ENCODE measurements around the gene WNT5B.
A peak's percentile ranks its signal among the peaks of the same experiment; 100 is the strongest.

Gene WNT5B

DNA sequence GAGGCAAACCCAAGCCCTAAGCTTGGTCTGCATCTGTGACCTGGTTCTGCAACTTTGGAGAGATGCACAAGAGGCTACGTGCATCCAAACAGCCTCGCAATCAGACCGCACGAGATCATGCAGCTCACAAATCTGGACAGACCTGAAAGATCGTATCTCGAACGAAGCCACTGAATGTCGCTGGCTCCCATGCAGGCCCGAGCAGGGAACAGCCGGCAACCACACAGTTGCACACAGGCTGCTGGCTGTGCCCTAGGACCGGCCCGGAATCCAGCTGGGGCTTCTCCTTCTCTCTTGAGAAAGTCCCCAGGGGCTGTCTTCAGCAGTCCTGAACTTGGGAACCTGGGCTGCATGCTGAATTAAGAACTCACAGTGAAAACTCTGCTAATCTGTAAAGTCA, 27.9 kb downstream of the WNT5B start:
- no peak for DNase-seq

DNA sequence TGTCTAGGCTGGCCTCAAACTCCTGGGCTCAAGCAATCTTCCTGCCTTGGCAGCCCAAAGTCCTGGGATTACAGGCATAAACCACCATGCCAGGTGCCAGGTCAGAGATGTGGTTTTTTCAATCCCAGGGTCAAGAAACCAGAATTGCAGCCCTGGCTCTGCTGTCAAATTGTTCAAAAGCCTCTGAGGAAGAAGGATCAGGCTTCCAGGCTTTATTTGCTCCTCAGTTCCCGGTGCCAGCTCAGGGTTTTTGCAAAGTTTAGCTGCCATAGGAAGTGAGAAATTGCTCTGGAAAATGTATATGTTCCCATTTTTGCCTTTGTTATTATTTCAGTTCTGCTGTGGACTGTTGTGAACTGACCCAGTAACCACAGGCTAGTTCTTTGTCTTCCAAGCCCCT, 28.7 kb downstream of the WNT5B start:
- DNase-seq, result no peak

DNA sequence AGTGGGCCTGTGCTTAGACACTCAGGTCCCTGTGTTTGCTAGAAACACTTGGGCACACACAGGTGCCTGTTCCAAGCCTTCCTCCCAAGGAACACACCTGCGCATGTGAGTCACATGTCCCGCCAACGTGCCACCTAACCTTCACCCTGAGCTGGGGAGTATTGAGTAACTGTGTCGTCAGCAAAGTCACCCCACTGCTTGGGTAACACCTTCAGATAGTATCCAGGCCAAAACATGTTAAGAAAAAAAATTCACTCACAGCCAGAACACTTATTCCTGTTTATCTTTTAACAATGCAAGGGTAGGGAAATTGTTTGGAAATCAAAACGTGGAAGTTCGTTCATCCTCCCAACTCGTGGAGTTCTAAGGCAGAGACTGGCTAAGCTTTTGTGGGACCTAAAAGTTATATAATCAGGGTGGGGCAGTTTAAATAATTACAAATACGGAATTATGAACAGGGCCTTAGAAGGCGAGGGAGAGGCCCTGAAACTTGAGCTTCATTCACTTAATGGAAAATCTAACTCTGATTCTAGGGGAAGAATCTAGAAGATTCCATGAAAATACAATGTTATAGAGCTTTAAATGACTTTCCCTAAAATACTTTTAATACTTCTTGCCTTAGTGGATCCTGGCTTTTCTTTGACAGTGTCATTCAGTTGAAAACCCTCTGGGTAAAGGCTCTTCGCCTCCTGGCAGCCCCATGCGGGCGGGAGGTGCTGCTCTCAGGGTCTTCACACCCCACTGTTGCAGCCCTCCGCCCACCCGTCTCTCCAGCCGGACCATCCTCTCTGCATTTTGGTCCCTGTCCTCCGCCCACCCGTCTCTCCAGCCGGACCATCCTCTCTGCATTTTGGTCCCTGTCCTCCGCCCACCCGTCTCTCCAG, 31.5 kb downstream of the WNT5B start:
- DNase-seq, result peak; percentile 50

DNA sequence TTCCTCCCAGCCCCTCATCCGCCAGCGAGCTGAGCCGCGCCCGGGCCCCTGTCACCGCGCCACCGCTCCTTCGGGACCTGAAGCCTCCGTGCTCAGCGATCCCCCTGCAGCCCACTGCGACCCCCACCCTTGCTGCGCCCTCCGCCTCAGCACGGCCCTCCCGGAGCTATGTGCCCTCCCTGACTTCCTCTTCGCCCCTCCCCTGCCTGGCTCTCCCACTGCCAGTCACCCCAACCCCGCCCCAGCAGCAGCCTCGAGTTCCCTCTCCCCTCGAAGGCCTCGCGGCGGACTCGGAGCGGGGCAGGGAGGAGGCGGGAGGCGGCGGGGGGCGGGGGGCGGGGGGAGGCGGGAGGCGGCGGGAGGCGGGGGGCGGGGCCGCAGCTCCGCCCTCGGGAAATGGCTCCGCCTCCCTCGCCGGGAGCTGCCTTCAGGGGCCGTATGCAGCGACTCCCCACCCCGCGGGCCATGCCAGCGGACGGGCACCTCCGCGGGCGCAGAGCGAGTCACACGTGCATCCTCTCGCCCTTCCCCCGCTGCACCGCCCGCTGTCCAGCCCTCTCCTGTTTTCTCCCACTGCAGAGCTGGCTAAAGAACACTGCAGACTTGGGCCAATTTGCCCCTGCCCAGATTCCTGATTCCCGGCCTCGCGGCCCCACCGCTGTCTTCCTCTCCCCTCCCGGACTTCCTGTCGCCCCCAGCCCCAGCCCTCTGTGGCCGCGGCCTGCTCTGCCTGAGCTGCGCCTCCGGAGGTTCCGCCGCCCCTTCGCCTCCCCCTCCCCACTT, 32.7 kb downstream of the WNT5B start:
- DNase-seq, result peak; percentile 66

DNA sequence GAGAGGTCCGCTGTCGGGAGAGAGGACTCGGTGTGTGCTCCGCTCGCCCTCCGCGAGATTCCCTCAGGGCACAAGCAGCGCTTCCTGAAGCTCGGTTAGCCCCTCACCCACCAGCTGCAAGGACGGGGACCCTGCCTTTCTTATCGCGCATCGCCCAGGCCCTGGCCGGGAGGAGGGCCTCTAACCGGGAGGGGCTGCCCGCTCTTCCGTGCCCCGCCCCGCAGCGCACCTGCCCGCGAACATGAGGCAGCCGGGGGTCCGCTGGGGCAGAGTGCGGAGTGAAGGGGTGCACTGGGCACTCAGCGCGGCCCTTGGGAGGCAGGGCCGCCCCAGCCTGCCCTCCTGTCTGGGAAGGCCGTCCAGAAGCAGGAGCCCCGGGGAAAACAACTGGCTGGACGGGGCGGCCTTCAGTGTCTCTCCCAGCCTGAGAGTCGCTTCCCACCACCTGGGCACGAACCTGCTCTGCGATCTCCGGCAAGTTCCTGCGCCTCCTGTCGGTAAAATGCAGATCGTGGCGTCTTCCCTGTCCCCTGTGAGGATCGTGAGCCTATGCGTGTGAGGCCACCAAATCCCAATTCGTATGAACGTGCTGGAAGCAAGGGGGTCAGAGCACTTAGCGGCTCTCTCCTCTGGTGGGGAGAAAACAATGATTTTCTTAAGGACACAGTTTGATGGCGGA, 33.9 kb downstream of the WNT5B start:
- DNase-seq, result no peak

DNA sequence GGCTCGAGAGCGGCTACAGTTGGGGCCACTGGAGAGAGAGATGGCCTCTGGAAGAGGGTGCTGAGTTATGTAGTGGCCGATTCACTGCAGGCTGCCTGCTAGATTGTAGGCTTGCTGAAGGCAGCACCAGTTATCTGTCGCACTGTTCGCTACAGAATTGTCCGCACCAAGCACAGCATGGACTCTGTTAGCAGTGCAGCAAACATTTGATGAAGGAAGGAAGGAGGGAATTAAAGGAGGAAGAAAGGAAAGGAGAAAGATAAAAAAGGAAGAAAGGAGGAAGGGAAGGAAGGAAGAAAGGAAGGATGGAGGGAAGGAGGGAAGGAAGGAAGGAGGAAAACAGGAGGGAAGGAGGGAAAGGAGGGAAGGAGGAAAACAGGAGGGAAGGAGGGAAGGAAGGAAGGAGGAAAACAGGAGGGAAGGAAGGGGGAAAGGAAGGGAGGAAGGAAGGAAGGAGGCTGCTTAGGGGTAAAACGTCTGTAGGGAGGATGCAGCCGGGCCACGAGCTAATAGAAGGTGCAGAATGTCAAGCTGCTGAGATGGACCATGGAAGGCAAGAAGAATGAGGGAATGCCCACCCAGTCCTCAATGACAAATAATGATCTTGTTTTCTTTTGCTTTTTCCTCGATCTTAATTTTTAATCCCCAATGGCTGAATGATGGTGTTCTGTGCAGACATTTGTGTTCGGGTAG, 34.6 kb downstream of the WNT5B start:
- DNase-seq, result no peak

DNA sequence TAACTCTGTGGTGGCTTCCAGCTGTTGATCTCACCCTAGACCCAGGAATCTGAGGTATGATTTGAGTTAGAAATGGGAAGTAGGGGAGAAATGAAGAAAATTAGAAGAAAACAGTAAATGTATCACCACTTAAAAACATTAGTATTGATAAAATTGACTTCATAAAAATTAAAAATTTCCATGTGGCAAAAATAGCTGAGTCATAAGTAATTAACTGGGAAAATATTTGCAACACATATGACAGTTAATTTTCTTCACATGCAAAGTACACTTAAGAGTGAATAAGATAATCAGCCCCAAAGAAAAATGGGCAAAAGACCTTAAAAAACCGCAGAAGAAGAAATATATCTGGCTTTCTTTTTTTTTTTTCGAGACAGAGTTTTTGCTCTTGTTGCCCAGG, 36.3 kb downstream of the WNT5B start:
- no peak for DNase-seq

DNA sequence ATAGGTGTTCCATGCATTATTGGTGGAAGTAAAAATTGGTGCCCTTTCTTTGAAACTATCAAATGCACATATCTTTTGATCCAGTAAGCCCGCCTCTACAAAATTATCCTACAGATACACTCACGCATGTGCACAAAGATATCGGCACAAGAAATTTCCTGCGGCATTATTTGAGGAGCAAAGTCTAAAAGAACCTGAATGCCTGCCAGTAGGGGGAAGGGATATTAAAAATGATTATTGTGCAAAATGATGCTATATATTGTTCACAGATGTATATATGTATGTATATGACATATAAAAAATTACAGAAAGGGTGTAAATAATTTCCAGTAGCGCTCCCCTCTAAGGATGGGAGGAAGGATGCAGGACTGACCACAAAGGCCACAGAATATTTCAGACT, 37.2 kb downstream of the WNT5B start:
- DNase-seq, result no peak

DNA sequence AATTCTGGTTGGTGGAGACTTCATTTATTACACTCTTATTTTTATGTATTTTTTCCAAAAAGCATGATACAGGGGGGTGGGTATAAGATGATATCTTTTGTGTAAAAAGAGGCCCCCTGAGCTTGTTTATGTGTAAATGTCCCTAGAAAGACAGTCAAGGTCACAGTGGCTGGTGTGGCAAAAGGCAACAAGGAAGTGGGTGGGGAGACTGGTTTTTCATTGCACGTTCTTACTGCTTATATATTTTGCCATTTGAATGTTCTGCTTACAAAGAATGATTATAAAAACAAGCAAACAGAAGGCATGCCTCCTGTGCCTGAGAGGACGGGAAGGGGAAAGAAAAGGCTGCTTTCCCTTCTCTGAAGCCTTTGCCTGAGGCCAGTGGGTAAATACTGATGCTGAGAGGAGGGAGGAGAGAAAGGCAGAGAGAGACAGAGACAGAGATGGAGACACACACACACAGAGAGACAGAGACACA, 37.7 kb downstream of the WNT5B start:
- DNase-seq, result no peak

DNA sequence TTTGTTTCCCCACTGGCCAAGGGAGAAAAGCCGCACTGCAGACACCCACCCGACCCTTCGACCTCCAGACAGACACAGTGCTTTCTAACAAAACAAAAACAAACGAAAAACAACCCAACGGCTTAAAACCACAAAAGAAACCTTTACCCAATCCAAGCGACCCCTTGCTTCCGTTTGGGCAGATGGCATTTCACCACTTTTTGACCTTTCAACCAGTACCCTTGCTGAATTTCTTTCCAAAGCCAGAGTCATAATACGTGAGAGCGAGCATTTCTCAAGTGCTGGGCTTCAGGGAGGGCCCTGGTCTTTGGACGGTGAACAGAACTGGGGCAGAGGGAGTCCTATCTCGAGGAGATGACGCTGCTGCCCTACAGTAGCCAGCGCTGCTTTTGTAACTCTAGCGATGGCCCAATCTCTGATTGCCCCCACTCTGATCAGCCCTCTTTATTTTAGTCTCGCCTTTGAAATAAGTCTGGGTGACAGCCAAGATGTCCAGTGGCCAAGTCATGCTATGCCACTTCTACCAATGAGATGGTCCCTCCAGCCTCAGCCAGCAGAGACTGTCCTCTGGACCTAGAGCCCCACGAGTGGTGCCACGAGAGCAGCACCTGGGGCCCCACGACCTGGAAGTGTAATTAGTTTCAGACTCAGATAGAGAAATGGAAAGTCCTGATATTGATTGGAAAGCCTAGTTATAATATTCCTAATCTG, 40.0 kb downstream of the WNT5B start:
- DNase-seq, result no peak

DNA sequence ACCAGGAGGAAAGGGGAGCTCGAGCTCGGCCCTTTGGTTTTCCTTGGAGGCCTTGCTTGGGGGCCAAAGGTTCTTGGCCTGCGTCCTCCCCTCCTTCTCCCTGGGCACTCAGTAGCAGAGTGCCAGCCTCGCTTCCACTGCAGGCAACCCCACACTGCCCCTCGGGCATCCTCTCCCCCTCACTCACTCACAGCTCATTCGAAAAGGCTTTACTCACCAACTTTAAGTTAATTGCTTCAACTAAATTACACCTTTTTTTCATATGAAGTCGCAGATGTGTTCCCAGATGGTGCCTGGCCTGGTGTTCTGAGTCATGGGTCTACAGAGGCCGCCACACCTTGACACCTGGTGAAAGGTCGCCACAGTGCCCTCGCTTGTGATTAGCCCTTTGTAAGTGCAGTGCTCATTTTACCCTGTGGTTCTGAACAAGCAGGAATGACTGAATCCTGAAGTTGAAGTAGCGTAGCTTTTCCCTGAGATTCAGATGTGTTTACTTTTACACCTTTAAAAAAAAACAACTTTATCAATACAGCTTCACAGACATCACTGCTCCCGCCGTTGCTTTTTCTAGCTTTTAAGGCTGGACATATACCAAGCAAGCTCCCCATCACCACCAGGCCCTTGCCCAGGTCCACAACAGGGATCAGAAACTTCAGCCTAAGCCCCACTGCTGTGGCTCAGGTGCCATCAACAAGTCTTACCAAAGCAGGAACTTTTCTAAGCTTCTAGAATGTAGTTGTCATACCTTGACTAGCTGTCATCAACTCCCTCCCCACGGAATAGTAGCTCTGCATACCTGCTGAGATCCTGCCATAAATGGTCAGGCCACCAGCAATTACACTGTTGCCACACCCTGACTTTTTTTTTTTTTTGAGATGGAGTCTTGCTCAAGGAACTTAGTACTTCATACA, 41.6 kb downstream of the WNT5B start:
- DNase-seq, result no peak

DNA sequence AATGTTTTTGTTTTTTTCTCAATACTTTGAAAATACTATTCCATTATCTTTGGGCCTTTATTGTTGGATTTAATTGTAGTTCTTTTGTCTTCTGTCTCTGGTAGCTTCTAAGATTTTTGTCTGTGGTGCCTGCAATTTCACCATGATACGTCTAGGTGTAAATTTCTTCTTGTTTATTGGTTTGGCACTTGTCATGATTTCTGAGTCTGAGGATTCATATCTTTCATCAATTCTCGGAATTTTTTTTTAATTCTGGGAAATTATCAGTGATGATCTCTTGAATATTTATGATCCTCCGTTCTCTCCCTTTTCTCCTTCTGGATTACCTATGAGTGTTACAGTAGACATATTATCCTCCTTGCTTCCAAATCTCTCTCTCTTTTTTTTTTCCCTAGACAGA, 47.0 kb downstream of the WNT5B start:
- no peak for DNase-seq

DNA sequence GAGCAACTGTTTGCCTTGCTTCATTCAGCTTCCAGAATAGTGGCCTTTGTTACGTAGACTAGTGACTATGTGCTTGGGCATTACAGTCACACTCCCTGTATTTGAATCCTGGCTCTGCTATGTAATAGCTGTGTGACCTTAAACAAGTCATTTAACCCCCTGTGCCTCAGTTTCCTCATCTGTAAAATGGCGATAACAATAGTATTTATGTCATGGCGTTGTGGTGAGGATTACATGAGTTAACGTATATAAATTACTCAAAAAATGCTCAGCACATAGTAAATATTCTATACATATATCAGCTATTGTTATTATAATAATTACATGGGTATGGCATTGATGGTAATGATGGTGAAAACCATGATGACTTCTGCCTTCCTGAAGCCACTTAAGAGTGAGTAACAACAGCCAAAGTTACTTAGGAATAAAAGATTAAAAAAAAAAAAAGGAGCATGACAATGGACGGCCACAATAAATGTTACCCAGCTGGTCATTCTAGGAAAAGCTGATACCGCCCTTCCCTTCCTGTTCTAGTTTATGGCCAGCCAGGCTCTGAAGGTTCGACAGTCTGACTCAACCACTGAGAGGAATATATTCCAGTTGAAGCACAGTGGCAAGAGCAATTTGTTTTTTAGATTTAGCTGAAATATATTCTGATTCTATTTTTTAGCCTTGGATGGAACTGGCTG, 51.9 kb downstream of the WNT5B start:
- no peak for DNase-seq

DNA sequence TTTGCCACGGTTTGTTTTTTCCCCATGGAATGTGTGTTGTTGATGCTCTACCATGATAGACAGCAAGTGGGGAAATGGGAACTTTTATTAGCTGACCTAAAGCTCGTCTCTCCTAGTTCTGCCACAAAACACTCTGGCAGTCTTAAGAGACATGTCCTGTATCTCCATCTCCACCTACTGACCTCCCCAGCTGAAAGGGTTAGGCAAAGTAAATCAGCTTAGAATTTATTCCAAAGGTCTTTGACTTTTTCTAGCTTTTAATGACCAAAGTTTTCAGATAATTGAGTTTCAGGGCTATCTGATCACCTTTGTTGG, 52.4 kb downstream of the WNT5B start:
- DNase-seq, result no peak

DNA sequence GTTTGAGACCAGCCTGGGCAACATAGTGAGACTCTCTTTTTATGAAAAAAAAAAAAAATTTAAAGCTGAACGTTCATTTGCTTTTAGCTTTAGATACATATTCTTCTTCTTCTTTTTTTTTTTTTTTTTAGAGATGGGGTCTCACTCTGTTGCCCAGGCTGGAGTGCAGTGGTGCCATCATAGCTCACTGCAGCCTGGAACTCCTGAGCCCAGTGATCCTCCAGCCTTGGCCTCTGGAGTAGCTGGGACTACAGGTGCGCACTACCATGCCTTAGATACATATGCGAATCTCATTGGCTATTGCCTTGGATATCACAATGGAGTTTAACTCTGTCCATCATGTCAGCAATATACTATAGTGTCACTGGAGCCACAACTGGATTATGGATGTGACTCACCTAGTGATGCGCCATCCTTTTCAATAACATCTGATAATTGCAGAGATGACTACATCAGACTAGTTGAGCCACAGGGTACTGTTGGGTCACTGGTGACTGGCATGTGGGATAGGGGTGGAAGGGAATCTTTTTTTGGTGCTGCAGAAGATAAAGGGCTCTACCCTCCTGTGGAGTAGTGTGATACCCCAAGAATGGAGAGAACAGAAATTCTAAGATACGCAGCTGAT, 59.2 kb downstream of the WNT5B start:
- DNase-seq, result no peak

DNA sequence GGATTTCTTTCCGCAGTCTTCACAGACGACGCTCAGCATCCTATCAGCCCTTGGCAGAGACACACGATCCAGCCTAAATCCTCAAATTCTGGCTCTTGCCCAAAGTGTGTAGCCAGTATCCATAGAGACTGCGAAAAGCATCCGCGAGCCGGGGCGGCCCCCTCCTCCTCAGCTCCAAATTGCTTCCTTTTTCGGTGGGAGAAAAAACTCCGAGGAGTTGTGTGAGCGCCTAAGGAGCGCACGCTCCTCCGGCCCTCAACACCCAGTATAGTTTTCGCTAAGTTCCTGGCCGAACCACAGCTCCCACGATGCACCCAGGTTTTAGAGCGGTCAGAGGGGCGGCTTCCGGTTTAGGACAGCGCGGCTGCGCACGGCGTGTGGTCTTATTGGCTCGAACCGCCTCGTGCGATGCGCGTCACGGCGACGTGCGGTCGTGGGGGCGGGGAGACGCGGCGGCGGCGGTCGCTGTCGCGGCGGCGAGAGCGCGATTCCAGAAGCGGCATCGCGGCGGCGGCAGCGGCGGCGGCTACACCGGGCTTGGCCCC, 61.6 kb downstream of the WNT5B start, which contains the start of gene ADIPOR2:
Gene ADIPOR2, plus strand, starts transcription at position 493 of the 545 bp plus-strand sequence. CDS start 63,274 bp downstream, outside the sequence.
- DNase-seq, result peak; percentile 91

DNA sequence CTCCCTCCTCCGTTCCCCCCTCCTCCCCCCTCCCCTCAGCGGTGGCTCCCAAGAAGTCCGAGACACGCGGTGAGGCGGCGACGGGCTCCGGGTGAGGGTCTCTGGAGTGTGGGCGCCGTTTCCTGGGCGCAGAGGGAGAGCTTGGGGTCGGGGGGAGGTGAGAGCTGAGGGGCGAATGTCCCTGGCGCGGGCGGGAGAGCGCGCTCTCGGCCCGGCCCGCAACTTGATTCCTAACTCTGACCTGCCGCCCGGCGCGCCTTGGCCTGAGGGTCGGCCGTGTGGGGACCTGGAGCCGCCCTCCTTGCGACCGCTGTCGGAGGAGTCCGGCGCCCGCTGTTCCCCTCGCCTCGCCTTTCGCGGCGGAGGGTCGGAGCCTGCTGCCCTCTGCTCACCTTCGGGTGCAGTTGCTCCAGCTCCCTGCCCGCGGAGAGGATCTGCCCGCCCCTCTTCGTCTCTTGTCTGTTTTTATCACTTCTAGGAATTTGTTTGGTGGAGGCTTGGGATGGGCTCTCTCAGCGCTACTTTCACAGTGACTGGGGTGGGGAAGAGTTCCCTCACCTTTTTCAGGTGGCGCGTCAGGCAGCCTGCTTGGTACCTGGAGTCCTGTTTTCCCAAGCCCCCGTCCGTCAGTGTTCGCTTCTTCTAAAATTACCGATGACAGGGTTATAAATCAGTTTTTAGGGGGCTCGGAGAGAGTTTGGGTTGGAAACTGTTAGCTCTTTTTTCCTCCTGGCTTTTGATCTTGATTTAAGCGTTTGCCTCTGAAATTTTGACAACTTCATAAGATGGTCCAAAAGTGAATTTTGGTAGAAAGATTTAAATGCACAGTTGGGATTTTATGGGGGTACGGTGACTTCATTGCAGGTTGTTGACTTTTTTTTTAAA, 62.3 kb downstream of the WNT5B start:
- peak; percentile 7 for DNase-seq

DNA sequence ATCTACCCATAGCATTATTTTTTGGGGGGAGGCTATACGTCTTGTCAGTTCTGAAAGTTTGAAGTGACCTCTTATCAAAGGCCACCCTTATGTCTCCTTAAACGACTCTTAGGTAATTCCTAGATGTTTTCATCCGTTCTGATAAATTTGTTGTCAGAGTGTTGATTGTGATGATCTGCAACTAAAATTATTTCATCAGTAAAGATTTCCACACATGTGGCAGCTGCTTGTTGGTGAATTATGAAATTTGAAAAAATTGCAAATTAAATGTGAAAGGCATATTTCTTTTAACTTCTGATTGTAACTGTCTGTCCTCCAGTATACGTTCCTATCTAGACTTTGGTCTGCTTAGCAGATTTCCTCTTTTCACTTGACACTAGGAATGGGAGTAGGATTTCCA, 63.2 kb downstream of the WNT5B start:
- no peak for DNase-seq
